ENCODE data around the gene DEGS2. TPM values are rescaled to one million over a fixed set of nuclear protein-coding genes. Genes with fewer than 3 reads are reported as not detected.

The DEGS2 gene
- total RNA-seq, 1 experiment from 2014 or later: 5.1 TPM

GRCh38 chr14:100131181-100131580 lies 28.3 kb downstream of the DEGS2 start:
- Mint-ChIP-seq H3K27ac (ENCODE audit: unreplicated experiment) (peak overlapping the region; percentile 44), H3K4me3 (ENCODE audit: unreplicated experiment) (no peak overlapping the region), H3K27me3 (ENCODE audit: insufficient read depth, unreplicated experiment) (no peaks in the 10 kb centered on the region), H3K4me1 (ENCODE audit: low read depth, unreplicated experiment) (peaks cover 14% of the 10 kb centered on the region), H3K36me3 (ENCODE audit: insufficient read depth, unreplicated experiment) (peaks cover 6% of the 10 kb centered on the region), H3K9me3 (ENCODE audit: unreplicated experiment) (no peaks in the 10 kb centered on the region)
- Histone ChIP-seq H3K4me1 (peaks cover 15% of the 10 kb centered on the region), H3K4me3 (ENCODE audit: low read depth, low read length) (no peak overlapping the region), H3K27me3 (replicated peaks; ENCODE audit: control insufficient read depth, insufficient read depth, low read length) (no peaks in the 10 kb centered on the region), H3K36me3 (ENCODE audit: control insufficient read depth, insufficient read depth, low read length) (no peaks in the 10 kb centered on the region), H3K9me3 (no peaks in the 10 kb centered on the region)
- intact Hi-C loops (cut with micrococcal nuclease; ENCODE audit: unreplicated experiment): loop anchor here (2.0 kb wide), 1 partner anchor 62 kb away; no protein-coding TSS in a partner anchor
- DNase-seq: peak; percentile 64 to 67
- no TSS peak for BruUV-seq (replicated peaks)
- no peak for TF ChIP-seq CTCF (IDR thresholded peaks at IDR 0.05; ENCODE audit: insufficient read depth in 1 of 2, low read depth in 1 of 2, low read length in 1 of 2, severe bottlenecking in 1 of 2, unreplicated experiment in 1 of 2)
- POLR2A ChIA-PET: interaction anchor here (0.6 to 0.9 kb wide), 4 partner anchors 28 to 73 kb away, joined by 3 to 5 read pairs (median 4); partner anchors contain the start of gene DEGS2
- CTCF ChIA-PET: interaction anchor here (0.6 to 1.8 kb wide), 4 partner anchors 11 to 62 kb away, joined by 3 to 9 read pairs (median 5); no protein-coding TSS in a partner anchor

- H3K4me3 ChIP-seq (ENCODE audit: low read depth, low read length): no peak overlapping the region
- intact Hi-C loops (cut with micrococcal nuclease; ENCODE audit: unreplicated experiment): loop anchor here (2.0 kb wide), 1 partner anchor 62 kb away; no protein-coding TSS in a partner anchor
- no peaks in the 10 kb centered on the region for H3K9me3 ChIP-seq
- no peaks in the 10 kb centered on the region for H3K9me3 Mint-ChIP-seq (ENCODE audit: unreplicated experiment)
- DNase-seq: no peak
- H3K27me3 ChIP-seq (replicated peaks; ENCODE audit: control insufficient read depth, insufficient read depth, low read length): no peaks in the 10 kb centered on the region
- peak overlapping the region; percentile 44 for H3K27ac Mint-ChIP-seq (ENCODE audit: unreplicated experiment)
- peaks cover 6% of the 10 kb centered on the region for H3K36me3 Mint-ChIP-seq (ENCODE audit: insufficient read depth, unreplicated experiment)
- no peak for TF ChIP-seq CTCF (IDR thresholded peaks at IDR 0.05; ENCODE audit: insufficient read depth in 1 of 2, low read depth in 1 of 2, low read length in 1 of 2, severe bottlenecking in 1 of 2, unreplicated experiment in 1 of 2)
- H3K4me3 Mint-ChIP-seq (ENCODE audit: unreplicated experiment): no peak overlapping the region
- CTCF ChIA-PET: interaction anchor here (0.9 to 1.8 kb wide), 3 partner anchors 16 to 63 kb away, joined by 3 to 9 read pairs (median 7); no protein-coding TSS in a partner anchor
- POLR2A ChIA-PET: interaction anchor here (0.6 to 0.9 kb wide), 2 partner anchors 49 to 74 kb away, joined by 4 to 5 read pairs; no protein-coding TSS in a partner anchor
- H3K4me1 Mint-ChIP-seq (ENCODE audit: low read depth, unreplicated experiment): peaks cover 14% of the 10 kb centered on the region
- TSS peak; percentile 24 for BruUV-seq (replicated peaks)
- H3K27me3 Mint-ChIP-seq (ENCODE audit: insufficient read depth, unreplicated experiment): no peaks in the 10 kb centered on the region
- H3K4me1 ChIP-seq: peaks cover 15% of the 10 kb centered on the region
- no peaks in the 10 kb centered on the region for H3K36me3 ChIP-seq (ENCODE audit: control insufficient read depth, insufficient read depth, low read length)
Observed at GRCh38 chr14:100130521-100130920, 28.9 kb downstream of the DEGS2 start.

- no TSS peak for BruUV-seq (replicated peaks)
- Histone ChIP-seq H3K36me3 (ENCODE audit: control insufficient read depth, insufficient read depth, low read length) (no peaks in the 10 kb centered on the region), H3K9me3 (no peaks in the 10 kb centered on the region), H3K4me1 (peaks cover 15% of the 10 kb centered on the region), H3K27me3 (replicated peaks; ENCODE audit: control insufficient read depth, insufficient read depth, low read length) (no peaks in the 10 kb centered on the region), H3K4me3 (ENCODE audit: low read depth, low read length) (no peak overlapping the region)
- POLR2A ChIA-PET: no interaction called here
- DNase-seq: no peak
- Mint-ChIP-seq H3K27me3 (ENCODE audit: insufficient read depth, unreplicated experiment) (no peaks in the 10 kb centered on the region), H3K27ac (ENCODE audit: unreplicated experiment) (no peak overlapping the region), H3K4me3 (ENCODE audit: unreplicated experiment) (no peak overlapping the region), H3K9me3 (ENCODE audit: unreplicated experiment) (no peaks in the 10 kb centered on the region), H3K36me3 (ENCODE audit: insufficient read depth, unreplicated experiment) (peaks cover 6% of the 10 kb centered on the region), H3K4me1 (ENCODE audit: low read depth, unreplicated experiment) (peaks cover 14% of the 10 kb centered on the region)
- CTCF ChIA-PET: no interaction called here
- TF ChIP-seq CTCF (IDR thresholded peaks at IDR 0.05; ENCODE audit: insufficient read depth in 1 of 2, low read depth in 1 of 2, low read length in 1 of 2, severe bottlenecking in 1 of 2, unreplicated experiment in 1 of 2): no peak
- intact Hi-C loops (cut with micrococcal nuclease; ENCODE audit: unreplicated experiment): no loop called here
Observed at GRCh38 chr14:100129161-100129589, 30.3 kb downstream of the DEGS2 start.
